ENCODE data around the gene HEPN1. TPM values are rescaled to one million over a fixed set of nuclear protein-coding genes. Genes with fewer than 3 reads are reported as not detected.

The HEPN1 gene
- not detected in 2 replicates for total RNA-seq (2014; rRNA removed; shearing (Covaris generic); ENCODE audit: low replicate concordance)

DNA sequence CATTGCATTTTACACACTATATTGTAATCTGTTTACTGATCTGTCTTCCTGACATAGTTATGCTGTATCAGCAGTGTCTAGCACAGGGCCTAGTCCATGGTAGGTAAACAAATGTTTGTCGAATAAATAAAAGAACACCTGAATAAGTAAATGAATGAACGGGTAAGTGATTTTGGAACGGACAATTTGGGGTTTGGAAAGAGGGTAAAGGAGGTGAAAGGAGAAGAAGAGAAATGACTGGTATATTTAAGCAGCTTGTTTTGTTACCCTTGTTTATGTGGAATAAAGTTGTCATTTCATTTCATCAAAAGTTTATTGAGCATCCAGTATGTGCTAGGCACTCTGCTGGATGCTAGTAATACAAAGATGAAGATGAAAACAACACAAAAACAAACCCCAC lies at the start of gene HEPN1:
TSS of gene HEPN1 (plus strand) at position 301 of the 400 bp plus-strand sequence.
- no peak within 1 kb of the TSS for H3K4me3 ChIP-seq (ENCODE audit: low read length)
- H3K36me3 ChIP-seq (ENCODE audit: insufficient read depth, low read length), result no peaks in the 10 kb centered on the region
- no peak within 1 kb of the TSS for H3K4me2 ChIP-seq (ENCODE audit: low read depth, low read length, poor library complexity, severe bottlenecking)
- H3K79me2 ChIP-seq (ENCODE audit: low read length), result no peaks in the 10 kb centered on the region
- H3K27me3 ChIP-seq (ENCODE audit: low read length), result no peaks in the 10 kb centered on the region
- H3K9me3 ChIP-seq (ENCODE audit: low read length), result no peaks in the 10 kb centered on the region
- no peak within 1 kb of the TSS for H3K27ac ChIP-seq (ENCODE audit: low read length)
- H3K9me2 ChIP-seq (replicated peaks; ENCODE audit: insufficient read depth, low read length), result no peaks in the 10 kb centered on the region
- H3K9ac ChIP-seq (ENCODE audit: low read length), result no peak within 1 kb of the TSS
- no peak for DNase-seq
- no peaks in the 10 kb centered on the region for H3K4me1 ChIP-seq (ENCODE audit: low read length)
- H2AFZ ChIP-seq (ENCODE audit: low read length), result no peak within 1 kb of the TSS
- no peaks in the 10 kb centered on the region for H4K20me1 ChIP-seq (ENCODE audit: insufficient read depth, low read depth, low read length)

DNA sequence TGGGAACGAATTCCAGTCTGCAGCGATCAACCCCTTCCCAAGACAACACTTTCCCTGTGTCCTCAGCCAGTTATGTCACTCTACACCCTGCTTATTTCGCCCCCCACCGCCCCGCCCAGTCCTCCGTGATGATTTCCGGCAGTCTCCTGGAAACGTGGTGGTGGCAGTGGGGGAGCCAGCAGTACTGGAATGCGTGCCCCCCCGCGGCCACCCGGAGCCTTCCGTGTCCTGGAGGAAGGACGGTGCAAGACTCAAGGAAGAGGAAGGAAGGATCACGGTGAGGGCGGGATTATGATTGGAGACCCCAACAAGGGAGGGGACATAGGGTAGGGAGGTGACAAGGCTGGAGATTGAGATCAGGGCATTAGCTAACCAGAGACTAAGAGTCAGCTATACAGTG lies 49.7 kb upstream of the HEPN1 start:
- H2AFZ ChIP-seq (ENCODE audit: low read length), result no peak overlapping the region

GRCh38 chr11:124869856-124870387 lies 49.1 kb upstream of the HEPN1 start:
- Histone ChIP-seq H4K20me1 (ENCODE audit: insufficient read depth, low read depth, low read length) (no peaks in the 10 kb centered on the region), H3K4me2 (ENCODE audit: low read depth, low read length, poor library complexity, severe bottlenecking) (no peak overlapping the region), H2AFZ (ENCODE audit: low read length) (no peak overlapping the region), H3K36me3 (ENCODE audit: insufficient read depth, low read length) (no peaks in the 10 kb centered on the region), H3K9ac (ENCODE audit: low read length) (no peak overlapping the region), H3K9me3 (ENCODE audit: low read length) (no peaks in the 10 kb centered on the region), H3K4me3 (ENCODE audit: low read length) (no peak overlapping the region), H3K79me2 (ENCODE audit: low read length) (no peaks in the 10 kb centered on the region), H3K4me1 (ENCODE audit: low read length) (no peaks in the 10 kb centered on the region; the same call in 1 of the 2 replicates), H3K27me3 (ENCODE audit: low read length) (no peaks in the 10 kb centered on the region), H3K9me2 (replicated peaks; ENCODE audit: insufficient read depth, low read length) (no peaks in the 10 kb centered on the region), H3K27ac (ENCODE audit: low read length) (no peak overlapping the region)
- DNase-seq, result no peak

More for the DNA sequence above, 49.7 kb upstream of the HEPN1 start:
- Histone ChIP-seq H3K9ac (ENCODE audit: low read length) (no peak overlapping the region), H3K4me1 (ENCODE audit: low read length) (no peaks in the 10 kb centered on the region; the same call in 1 of the 2 replicates), H3K9me2 (replicated peaks; ENCODE audit: insufficient read depth, low read length) (no peaks in the 10 kb centered on the region), H3K9me3 (ENCODE audit: low read length) (no peaks in the 10 kb centered on the region), H3K4me3 (ENCODE audit: low read length) (no peak overlapping the region), H3K4me2 (ENCODE audit: low read depth, low read length, poor library complexity, severe bottlenecking) (no peak overlapping the region), H3K79me2 (ENCODE audit: low read length) (no peaks in the 10 kb centered on the region), H3K27me3 (ENCODE audit: low read length) (no peaks in the 10 kb centered on the region), H3K27ac (ENCODE audit: low read length) (no peak overlapping the region), H3K36me3 (ENCODE audit: insufficient read depth, low read length) (no peaks in the 10 kb centered on the region), H4K20me1 (ENCODE audit: insufficient read depth, low read depth, low read length) (no peaks in the 10 kb centered on the region)
- no peak for DNase-seq

- H3K9me3 ChIP-seq (ENCODE audit: low read length), result no peaks in the 10 kb centered on the region
- H3K79me2 ChIP-seq (ENCODE audit: low read length), result no peaks in the 10 kb centered on the region
- no peak for DNase-seq
- H3K9ac ChIP-seq (ENCODE audit: low read length), result no peak overlapping the region
- no peak overlapping the region for H3K4me2 ChIP-seq (ENCODE audit: low read depth, low read length, poor library complexity, severe bottlenecking)
- H3K36me3 ChIP-seq (ENCODE audit: insufficient read depth, low read length), result no peaks in the 10 kb centered on the region
- H3K4me1 ChIP-seq (ENCODE audit: low read length), result no peaks in the 10 kb centered on the region; the same call in 1 of the 2 replicates
- no peaks in the 10 kb centered on the region for H3K27me3 ChIP-seq (ENCODE audit: low read length)
- no peak overlapping the region for H3K4me3 ChIP-seq (ENCODE audit: low read length)
- H4K20me1 ChIP-seq (ENCODE audit: insufficient read depth, low read depth, low read length), result no peaks in the 10 kb centered on the region
- no peak overlapping the region for H3K27ac ChIP-seq (ENCODE audit: low read length)
- H3K9me2 ChIP-seq (replicated peaks; ENCODE audit: insufficient read depth, low read length), result no peaks in the 10 kb centered on the region
- no peak overlapping the region for H2AFZ ChIP-seq (ENCODE audit: low read length)
These were observed 48.6 kb upstream of the HEPN1 start for GRCh38 chr11:124870430-124870829.

GRCh38 chr11:124872280-124872679 lies 46.8 kb upstream of the HEPN1 start:
- H3K79me2 ChIP-seq (ENCODE audit: low read length), result no peaks in the 10 kb centered on the region
- no peaks in the 10 kb centered on the region for H3K36me3 ChIP-seq (ENCODE audit: insufficient read depth, low read length)
- no peak overlapping the region for H3K4me3 ChIP-seq (ENCODE audit: low read length)
- H3K9me2 ChIP-seq (replicated peaks; ENCODE audit: insufficient read depth, low read length), result no peaks in the 10 kb centered on the region
- H3K4me2 ChIP-seq (ENCODE audit: low read depth, low read length, poor library complexity, severe bottlenecking), result no peak overlapping the region
- H3K9ac ChIP-seq (ENCODE audit: low read length), result no peak overlapping the region
- H3K9me3 ChIP-seq (ENCODE audit: low read length), result no peaks in the 10 kb centered on the region
- no peak overlapping the region for H3K27ac ChIP-seq (ENCODE audit: low read length)
- peaks cover 5% of the 10 kb centered on the region for H3K4me1 ChIP-seq (ENCODE audit: low read length)
- peak overlapping the region; percentile 71; the same call in 1 of the 2 replicates for H2AFZ ChIP-seq (ENCODE audit: low read length)
- no peaks in the 10 kb centered on the region for H4K20me1 ChIP-seq (ENCODE audit: insufficient read depth, low read depth, low read length)
- DNase-seq, result no peak
- H3K27me3 ChIP-seq (ENCODE audit: low read length), result no peaks in the 10 kb centered on the region

DNA sequence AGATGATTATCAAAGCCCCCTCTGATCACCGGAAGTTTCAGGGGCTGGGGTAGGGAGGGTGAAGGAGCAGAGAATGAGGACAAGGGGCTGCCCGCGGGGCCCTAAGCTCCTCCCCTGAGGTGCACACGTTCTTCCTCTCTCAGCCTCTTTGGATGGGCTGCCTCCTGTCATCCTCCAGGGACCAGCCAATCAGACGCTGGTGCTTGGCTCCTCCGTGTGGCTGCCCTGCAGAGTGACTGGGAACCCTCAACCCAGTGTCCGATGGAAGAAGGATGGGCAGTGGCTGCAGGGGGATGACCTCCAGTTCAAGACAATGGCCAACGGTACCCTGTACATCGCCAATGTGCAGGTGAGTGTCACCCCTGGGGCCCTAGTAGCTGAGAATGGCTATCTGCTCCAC lies 46.3 kb upstream of the HEPN1 start:
- H3K4me3 ChIP-seq (ENCODE audit: low read length), result peak overlapping the region; percentile 34; the same call in 1 of the 2 replicates
- H3K4me1 ChIP-seq (ENCODE audit: low read length), result peaks cover 5% of the 10 kb centered on the region
- peak overlapping the region; percentile 38 for H3K4me2 ChIP-seq (ENCODE audit: low read depth, low read length, poor library complexity, severe bottlenecking)
- no peaks in the 10 kb centered on the region for H4K20me1 ChIP-seq (ENCODE audit: insufficient read depth, low read depth, low read length)
- H3K27ac ChIP-seq (ENCODE audit: low read length), result no peak overlapping the region
- no peak overlapping the region for H3K9ac ChIP-seq (ENCODE audit: low read length)
- H3K79me2 ChIP-seq (ENCODE audit: low read length), result no peaks in the 10 kb centered on the region
- peak; percentile 68 for DNase-seq
- H3K36me3 ChIP-seq (ENCODE audit: insufficient read depth, low read length), result no peaks in the 10 kb centered on the region
- H3K27me3 ChIP-seq (ENCODE audit: low read length), result no peaks in the 10 kb centered on the region
- no peaks in the 10 kb centered on the region for H3K9me3 ChIP-seq (ENCODE audit: low read length)
- H3K9me2 ChIP-seq (replicated peaks; ENCODE audit: insufficient read depth, low read length), result no peaks in the 10 kb centered on the region
- peak overlapping the region; percentile 71; the same call in 1 of the 2 replicates for H2AFZ ChIP-seq (ENCODE audit: low read length)

GRCh38 chr11:124873951-124874350 lies 45.1 kb upstream of the HEPN1 start:
- Histone ChIP-seq H3K9me2 (replicated peaks; ENCODE audit: insufficient read depth, low read length) (no peaks in the 10 kb centered on the region), H2AFZ (ENCODE audit: low read length) (no peak overlapping the region), H3K9me3 (ENCODE audit: low read length) (no peaks in the 10 kb centered on the region), H3K79me2 (ENCODE audit: low read length) (no peaks in the 10 kb centered on the region), H3K4me2 (ENCODE audit: low read depth, low read length, poor library complexity, severe bottlenecking) (no peak overlapping the region), H3K4me1 (ENCODE audit: low read length) (peaks cover 5% of the 10 kb centered on the region), H3K27me3 (ENCODE audit: low read length) (no peaks in the 10 kb centered on the region), H3K9ac (ENCODE audit: low read length) (no peak overlapping the region), H3K36me3 (ENCODE audit: insufficient read depth, low read length) (no peaks in the 10 kb centered on the region), H3K4me3 (ENCODE audit: low read length) (no peak overlapping the region), H3K27ac (ENCODE audit: low read length) (no peak overlapping the region), H4K20me1 (ENCODE audit: insufficient read depth, low read depth, low read length) (no peaks in the 10 kb centered on the region)
- no peak for DNase-seq

- Histone ChIP-seq H3K9me2 (replicated peaks; ENCODE audit: insufficient read depth, low read length) (no peaks in the 10 kb centered on the region), H3K27me3 (ENCODE audit: low read length) (no peaks in the 10 kb centered on the region), H3K4me2 (ENCODE audit: low read depth, low read length, poor library complexity, severe bottlenecking) (no peak overlapping the region), H4K20me1 (ENCODE audit: insufficient read depth, low read depth, low read length) (no peaks in the 10 kb centered on the region), H3K9ac (ENCODE audit: low read length) (no peak overlapping the region), H2AFZ (ENCODE audit: low read length) (no peak overlapping the region), H3K27ac (ENCODE audit: low read length) (no peak overlapping the region), H3K4me1 (ENCODE audit: low read length) (peaks cover 5% of the 10 kb centered on the region), H3K79me2 (ENCODE audit: low read length) (no peaks in the 10 kb centered on the region), H3K36me3 (ENCODE audit: insufficient read depth, low read length) (no peaks in the 10 kb centered on the region), H3K4me3 (ENCODE audit: low read length) (no peak overlapping the region), H3K9me3 (ENCODE audit: low read length) (no peaks in the 10 kb centered on the region)
- DNase-seq, result no peak
These were observed 44.3 kb upstream of the HEPN1 start for GRCh38 chr11:124874571-124875255.
